Measurements from ENCODE around the gene CDK5RAP1. TPM values are rescaled to one million over a fixed set of nuclear protein-coding genes. Genes with fewer than 3 reads are reported as not detected.

The CDK5RAP1 gene
- polyA plus RNA-seq, 1 experiment, result 27.0 TPM

DNA sequence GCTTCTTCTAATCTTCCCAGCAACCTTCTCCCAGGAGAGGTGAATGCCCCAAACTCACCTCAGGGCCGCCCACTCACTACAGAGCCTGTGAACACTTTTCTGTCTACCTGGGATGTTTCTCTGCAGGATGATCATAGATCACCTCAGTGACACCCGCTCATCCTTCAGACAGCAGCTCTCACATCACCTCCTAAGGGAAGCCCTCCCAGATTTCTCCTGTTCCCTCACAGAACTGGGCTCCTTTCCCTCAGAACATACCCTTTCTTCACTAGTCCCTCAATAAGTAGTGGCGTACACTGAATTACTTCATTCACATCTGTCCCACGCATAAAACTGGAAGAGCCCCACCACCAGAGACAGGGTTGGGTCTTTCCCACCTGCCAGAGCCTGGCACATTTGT is 57.8 kb downstream of the CDK5RAP1 start:
- Histone ChIP-seq H3K27me3 (ENCODE audit: control insufficient read depth, insufficient read depth, low read length) (0 out of 2 replicates have a peak, but pooled peaks cover 2% of the 10 kb centered on the region), H3K36me3 (ENCODE audit: control insufficient read depth, insufficient read depth, low read length) (no peaks in the 10 kb centered on the region), H3K4me3 (ENCODE audit: low read depth, low read length) (no peak overlapping the region)
- ChIA-PET POLR2A (no interaction called here), CTCF (no interaction called here)
- DNase-seq (ENCODE audit: low read depth), result no peak
- TF ChIP-seq, protein P1, sequence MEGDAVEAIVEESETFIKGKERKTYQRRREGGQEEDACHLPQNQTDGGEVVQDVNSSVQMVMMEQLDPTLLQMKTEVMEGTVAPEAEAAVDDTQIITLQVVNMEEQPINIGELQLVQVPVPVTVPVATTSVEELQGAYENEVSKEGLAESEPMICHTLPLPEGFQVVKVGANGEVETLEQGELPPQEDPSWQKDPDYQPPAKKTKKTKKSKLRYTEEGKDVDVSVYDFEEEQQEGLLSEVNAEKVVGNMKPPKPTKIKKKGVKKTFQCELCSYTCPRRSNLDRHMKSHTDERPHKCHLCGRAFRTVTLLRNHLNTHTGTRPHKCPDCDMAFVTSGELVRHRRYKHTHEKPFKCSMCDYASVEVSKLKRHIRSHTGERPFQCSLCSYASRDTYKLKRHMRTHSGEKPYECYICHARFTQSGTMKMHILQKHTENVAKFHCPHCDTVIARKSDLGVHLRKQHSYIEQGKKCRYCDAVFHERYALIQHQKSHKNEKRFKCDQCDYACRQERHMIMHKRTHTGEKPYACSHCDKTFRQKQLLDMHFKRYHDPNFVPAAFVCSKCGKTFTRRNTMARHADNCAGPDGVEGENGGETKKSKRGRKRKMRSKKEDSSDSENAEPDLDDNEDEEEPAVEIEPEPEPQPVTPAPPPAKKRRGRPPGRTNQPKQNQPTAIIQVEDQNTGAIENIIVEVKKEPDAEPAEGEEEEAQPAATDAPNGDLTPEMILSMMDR (IDR thresholded peaks at IDR 0.05; ENCODE audit: insufficient read depth, low read depth, low read length), result no peak

DNA sequence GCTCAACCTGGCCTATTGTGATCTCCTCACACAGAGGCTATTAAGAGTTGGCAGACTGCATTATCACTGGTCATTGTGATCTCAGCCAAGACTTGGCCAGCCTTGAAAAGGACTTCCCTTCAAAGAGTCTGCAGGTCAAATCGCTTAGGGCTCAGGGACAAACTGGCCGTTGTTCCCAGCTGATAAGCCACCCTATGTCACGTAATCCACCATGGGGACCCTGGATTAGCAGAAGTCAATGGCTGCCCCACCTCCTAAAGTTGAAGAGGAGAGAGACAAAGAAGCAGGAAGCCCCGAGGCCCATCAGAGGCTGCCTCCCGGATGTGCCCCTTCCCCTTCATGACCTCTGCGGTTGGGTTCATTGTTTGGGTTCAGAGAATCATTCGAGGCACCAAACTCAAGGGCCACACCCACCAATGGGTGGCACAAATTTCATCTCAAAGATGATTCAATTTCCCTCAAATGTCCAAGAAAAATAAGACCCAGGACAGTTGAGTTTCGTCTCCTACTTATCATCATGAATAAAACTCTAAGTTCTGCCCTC is 61.7 kb downstream of the CDK5RAP1 start:
- ChIA-PET CTCF (interaction anchor here (0.6 kb wide), 1 partner anchor 9 kb away, joined by 3 read pairs; no protein-coding TSS in a partner anchor), POLR2A (no interaction called here)
- DNase-seq (ENCODE audit: low read depth), result no peak
- TF ChIP-seq, protein P1 (IDR thresholded peaks at IDR 0.05; ENCODE audit: insufficient read depth, low read depth, low read length), result no peak
- no peak overlapping the region for H3K4me3 ChIP-seq (ENCODE audit: low read depth, low read length)
- 0 out of 2 replicates have a peak, but pooled peaks cover 2% of the 10 kb centered on the region for H3K27me3 ChIP-seq (ENCODE audit: control insufficient read depth, insufficient read depth, low read length)
- H3K36me3 ChIP-seq (ENCODE audit: control insufficient read depth, insufficient read depth, low read length), result no peaks in the 10 kb centered on the region

DNA sequence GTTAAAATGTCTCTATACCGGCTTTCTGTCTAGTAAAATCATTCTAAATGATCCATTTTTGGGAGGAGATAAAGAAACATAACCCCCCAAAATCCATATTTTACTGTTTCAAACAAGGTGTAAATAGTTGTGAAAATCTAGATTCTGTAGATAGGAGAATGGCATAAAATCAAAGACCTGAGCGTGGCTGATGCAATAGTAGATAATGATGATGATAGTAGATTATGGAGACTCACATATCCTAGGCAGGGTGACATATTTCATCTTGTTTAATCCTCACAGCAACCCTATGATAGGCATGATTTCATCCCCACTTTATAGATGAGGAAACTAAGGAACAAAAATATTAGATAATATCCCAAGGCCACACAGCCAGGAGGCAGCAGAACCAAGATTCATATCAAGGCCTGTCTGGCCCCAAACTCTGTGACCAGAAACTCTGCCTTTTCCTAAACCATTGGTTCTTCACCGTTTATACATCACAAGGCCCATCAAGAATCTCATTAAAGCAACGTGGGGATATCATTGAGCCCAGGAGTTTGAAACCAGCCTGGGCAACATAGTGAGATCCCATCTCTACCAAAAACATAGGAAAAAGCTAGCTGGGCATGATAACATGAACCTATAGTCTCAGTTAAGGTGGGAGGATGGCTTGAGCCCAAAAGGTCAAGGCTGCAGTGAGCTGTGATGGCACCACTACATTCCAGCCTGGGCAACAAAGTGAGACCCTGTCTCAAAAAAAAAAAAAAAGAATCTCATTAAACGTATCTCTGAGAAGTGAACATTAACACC is 62.7 kb downstream of the CDK5RAP1 start:
- CTCF ChIA-PET, result no interaction called here
- no peaks in the 10 kb centered on the region for H3K36me3 ChIP-seq (ENCODE audit: control insufficient read depth, insufficient read depth, low read length)

DNA sequence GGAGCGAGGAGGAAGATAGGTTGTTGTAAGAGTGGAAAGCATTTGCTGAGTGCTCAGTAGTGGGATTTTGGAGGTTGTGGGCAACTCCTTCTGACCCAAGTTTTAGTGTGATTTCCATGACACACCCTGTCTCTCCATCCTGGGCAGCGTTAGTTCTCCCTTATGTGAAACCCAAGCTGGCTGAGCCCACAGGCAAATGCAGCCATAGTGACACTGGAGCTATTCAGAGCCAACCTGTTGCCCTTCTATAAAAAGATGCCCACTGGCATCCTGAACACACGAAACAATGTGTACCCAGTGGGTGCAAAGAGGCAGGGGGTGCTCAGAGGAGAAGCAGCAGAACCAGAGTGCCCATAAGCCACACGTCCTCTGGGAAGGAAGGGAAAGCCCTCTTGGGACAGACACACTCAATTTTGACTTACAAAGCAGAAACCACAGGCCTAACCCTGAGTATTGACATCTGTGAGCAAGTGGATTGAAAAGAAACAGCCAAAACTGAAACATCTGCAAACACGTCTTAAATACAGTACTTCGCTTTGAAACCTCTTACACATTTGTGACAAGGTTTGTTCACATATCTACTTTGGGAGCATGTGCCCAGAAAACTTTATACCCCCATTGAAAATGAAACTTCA is 63.7 kb downstream of the CDK5RAP1 start:
- TF ChIP-seq, protein P1 (IDR thresholded peaks at IDR 0.05; ENCODE audit: insufficient read depth, low read depth, low read length), result no peak
- DNase-seq (ENCODE audit: low read depth), result no peak
- Histone ChIP-seq H3K36me3 (ENCODE audit: control insufficient read depth, insufficient read depth, low read length) (no peaks in the 10 kb centered on the region), H3K27me3 (ENCODE audit: control insufficient read depth, insufficient read depth, low read length) (0 out of 2 replicates have a peak, but pooled peaks cover 2% of the 10 kb centered on the region), H3K4me3 (ENCODE audit: low read depth, low read length) (no peak overlapping the region)
- ChIA-PET POLR2A (no interaction called here), CTCF (no interaction called here)

More for the DNA sequence above, 62.7 kb downstream of the CDK5RAP1 start:
- POLR2A ChIA-PET, result no interaction called here
- H3K27me3 ChIP-seq (ENCODE audit: control insufficient read depth, insufficient read depth, low read length), result 0 out of 2 replicates have a peak, but pooled peaks cover 2% of the 10 kb centered on the region
- H3K4me3 ChIP-seq (ENCODE audit: low read depth, low read length), result no peak overlapping the region
- DNase-seq (ENCODE audit: low read depth), result no peak
- TF ChIP-seq, protein P1 (IDR thresholded peaks at IDR 0.05; ENCODE audit: insufficient read depth, low read depth, low read length), result no peak

DNA sequence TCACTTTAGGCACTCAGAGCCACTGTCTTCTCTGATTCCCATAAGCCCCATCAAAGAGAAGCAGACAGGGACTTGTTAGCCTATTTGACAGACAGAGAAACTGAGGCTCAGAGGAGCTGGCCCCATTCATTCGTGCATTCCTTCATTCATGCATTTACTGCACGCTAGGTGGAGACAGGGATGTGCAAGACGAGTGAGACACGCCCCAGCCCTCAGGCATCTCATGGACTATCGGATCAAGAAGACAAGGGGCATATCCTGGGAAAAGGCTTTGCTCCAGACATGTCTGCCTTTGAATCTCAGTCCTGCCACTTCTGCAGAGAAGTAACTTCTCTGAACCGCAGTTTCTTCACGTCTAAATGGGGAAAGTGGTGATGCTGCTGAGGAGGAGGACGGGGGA is 64.2 kb downstream of the CDK5RAP1 start:
- CTCF ChIA-PET, result interaction anchor here (0.9 kb wide), 2 partner anchors 14 to 37 kb away, joined by 3 read pairs; no protein-coding TSS in a partner anchor
- POLR2A ChIA-PET, result no interaction called here
- DNase-seq (ENCODE audit: low read depth), result no peak
- TF ChIP-seq, protein P1 (IDR thresholded peaks at IDR 0.05; ENCODE audit: insufficient read depth, low read depth, low read length), result no peak
- Histone ChIP-seq H3K36me3 (ENCODE audit: control insufficient read depth, insufficient read depth, low read length) (no peaks in the 10 kb centered on the region), H3K4me3 (ENCODE audit: low read depth, low read length) (no peak overlapping the region), H3K27me3 (ENCODE audit: control insufficient read depth, insufficient read depth, low read length) (0 out of 2 replicates have a peak, but pooled peaks cover 2% of the 10 kb centered on the region)

Data from BJ (cell line).